ENCODE data around the gene GRB14.

Gene GRB14

DNA sequence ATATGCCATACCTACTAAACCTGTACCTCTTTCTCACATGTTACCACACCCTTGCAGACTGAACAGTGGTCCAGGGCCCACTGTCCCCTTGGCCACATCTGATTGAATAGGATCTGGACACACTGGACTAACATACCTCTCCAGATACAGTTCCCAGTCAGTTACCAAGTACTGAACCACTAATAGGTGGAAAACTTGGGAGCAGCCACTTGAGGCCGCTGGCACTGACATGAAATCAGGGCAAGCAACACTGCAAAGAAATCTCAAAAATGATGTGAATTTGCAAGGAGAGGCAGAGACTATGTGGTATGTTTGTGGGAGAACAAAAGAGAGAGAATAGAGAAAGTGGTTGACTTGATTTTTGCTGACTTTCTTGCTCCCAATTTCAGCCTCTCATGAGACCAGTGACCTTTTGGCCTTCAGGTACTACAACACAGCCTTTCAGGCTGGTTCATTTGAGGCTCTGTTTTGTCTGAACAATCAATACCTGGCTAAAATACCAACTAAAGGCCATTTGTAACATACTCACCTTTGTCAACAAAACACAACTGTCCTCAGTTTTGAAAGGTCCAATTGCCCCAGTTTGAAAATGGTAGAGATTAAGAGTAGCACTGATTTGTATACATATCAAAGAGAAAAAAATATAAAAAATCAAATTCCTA, 7.8 kb downstream of the GRB14 start:
- no peak for DNase-seq (ENCODE audit: low read depth)

DNA sequence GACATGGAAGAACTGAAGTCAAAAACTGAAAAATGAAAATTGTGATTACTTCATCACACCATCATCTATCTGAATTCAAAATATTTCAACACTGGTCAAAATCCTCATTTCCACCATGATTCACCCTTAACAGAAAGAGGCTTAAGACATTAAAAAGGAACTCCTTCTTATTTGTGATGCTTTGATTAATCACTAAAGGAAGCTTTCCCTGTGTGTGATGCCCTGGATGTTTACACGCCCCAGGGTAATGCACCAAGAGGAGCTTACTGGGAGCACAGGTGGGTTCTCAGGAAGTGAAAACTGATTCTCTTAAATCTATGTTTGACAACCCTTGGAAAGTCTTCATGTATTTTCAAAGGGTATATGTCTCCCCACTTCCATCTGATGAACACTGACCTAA, 11.5 kb downstream of the GRB14 start:
- no peak for DNase-seq (ENCODE audit: low read depth)

DNA sequence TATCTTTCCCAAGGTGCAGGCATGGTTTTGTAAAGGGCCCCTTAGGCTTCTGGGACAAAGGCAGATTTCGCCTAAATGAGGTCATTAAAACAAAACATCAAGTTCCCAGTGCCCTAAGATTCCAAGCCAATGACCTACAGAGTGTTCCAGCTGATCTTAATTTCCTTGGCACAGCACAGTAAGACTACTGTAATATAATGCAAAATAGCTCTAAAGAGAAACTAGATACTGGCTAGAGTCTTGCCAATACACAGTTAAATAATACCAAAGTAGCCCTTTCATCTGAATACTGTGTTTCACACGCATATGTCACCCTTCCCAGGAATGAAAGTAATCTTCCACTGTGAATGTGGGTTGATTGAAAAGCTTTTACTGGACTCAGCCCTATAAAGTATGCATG, 14.7 kb downstream of the GRB14 start:
- DNase-seq (ENCODE audit: low read depth): no peak

- DNase-seq (ENCODE audit: low read depth): no peak
Measured at GRCh38 chr2:164605295-164605694, 16.0 kb downstream of the GRB14 start.

DNA sequence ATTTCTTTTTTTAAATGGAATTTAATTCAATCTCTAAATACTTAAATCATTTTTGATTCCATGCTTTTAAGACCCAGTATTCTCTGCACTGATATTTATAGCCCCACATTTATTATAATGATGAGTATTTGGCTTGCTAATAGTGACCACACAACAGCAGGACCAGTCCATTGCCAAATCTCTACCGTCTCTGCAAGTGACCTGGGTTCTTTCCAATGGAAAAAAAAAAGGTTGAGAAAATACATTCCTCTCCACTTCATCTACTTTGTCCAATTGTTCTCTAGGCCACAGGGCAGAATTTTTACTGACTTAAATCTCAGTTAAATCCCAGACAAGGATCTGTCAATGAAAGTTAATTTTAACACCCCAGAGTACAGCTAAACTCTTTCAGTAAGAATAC, 20.5 kb downstream of the GRB14 start:
- no peak for DNase-seq (ENCODE audit: low read depth)

DNA sequence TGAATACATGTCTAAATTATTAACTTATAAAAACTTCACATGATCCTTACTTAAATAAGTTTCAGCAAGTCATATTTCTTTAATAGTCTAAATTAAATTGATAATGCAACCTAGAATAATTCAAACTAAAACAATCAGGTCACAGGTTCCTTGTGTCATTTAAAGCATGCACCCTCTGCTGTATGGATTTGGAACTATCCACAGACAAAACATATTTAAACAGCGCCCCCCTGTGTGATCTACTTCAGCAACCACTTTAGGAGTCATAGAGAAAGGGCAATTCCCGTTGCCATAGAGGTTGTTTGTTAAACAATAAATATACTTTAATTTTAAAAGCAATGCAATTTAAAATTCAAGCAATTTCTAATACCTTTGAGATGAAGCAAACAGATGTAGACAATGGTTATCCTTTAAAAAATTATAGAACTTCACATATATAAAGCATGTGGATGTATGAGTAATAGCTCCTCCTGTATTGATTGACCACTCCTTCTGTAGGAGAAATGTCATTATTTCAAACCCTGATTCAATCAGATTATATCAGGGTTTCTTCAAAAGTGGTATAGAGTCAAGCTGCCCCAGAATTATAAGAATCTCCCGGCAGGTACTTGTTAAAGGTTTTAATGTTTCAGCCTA, 21.2 kb downstream of the GRB14 start:
- no peak for DNase-seq (ENCODE audit: low read depth)

- no peak for DNase-seq (ENCODE audit: low read depth)
Measured at GRCh38 chr2:164597983-164598382, 23.3 kb downstream of the GRB14 start.

DNA sequence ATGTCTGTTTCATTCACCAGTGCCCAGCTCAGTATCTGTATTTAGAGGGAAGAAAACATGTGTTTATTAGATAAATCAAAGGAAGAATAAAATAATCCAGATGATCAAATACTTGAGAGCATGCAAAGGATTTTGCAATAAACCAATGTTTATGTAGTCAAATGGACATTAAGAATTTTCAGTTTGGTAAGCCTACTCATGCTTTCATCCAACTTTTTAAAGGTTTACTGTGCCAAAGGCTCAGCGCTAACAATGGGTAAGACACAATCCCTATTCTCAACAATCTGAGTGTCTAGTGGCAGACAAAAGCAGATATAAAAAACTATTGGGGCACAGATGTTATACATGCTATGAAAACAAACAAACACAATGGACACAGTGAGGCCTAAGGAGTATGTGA, 26.3 kb downstream of the GRB14 start:
- no peak for DNase-seq (ENCODE audit: low read depth)

DNA sequence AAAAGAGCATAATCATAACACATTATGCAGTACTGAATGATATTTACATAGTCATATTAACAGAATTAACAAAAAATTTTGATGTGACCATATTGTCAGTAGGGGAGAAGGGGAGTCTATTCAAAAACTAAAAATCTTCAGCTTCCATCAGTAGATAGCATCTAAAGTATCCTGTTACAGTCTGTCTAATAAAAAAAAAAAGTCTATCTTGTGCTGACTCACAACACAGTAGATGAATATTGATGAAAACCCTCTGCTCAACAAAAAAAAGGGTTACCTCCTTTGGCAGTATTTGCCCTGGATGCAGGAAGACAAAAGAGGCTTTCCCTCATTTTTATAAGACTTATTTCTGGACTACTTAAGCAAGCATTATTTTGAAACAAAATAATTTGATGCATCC, 27.3 kb downstream of the GRB14 start:
- no peak for DNase-seq (ENCODE audit: low read depth)

GRCh38 chr2:164593541-164593940, 27.7 kb downstream of the GRB14 start:
- DNase-seq (ENCODE audit: low read depth): no peak

- DNase-seq (ENCODE audit: low read depth): no peak
Measured at GRCh38 chr2:164589522-164589921, 31.8 kb downstream of the GRB14 start.

GRCh38 chr2:164581050-164581449, 40.2 kb downstream of the GRB14 start:
- no peak for DNase-seq (ENCODE audit: low read depth)

DNA sequence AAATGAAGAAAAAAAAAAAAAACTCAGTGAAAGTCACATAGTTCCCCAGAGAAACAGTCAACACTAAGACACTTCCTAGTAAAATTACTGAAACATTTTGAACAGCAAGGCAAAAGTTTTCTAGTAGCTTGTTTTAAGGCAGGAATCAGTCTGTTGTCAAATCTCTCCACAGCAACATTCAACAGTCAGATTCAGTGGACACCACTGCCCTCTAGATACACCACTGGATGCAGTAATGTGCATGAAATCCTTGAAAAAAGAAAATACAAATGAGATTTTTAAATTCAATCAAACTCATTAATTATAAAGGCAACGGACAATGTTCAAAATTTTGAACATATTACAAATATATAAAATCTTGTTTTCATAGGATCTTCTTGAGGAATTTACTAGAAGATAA, 46.4 kb downstream of the GRB14 start:
- DNase-seq (ENCODE audit: low read depth): no peak

GRCh38 chr2:164570475-164570874, 50.8 kb downstream of the GRB14 start:
- DNase-seq (ENCODE audit: low read depth): no peak

DNA sequence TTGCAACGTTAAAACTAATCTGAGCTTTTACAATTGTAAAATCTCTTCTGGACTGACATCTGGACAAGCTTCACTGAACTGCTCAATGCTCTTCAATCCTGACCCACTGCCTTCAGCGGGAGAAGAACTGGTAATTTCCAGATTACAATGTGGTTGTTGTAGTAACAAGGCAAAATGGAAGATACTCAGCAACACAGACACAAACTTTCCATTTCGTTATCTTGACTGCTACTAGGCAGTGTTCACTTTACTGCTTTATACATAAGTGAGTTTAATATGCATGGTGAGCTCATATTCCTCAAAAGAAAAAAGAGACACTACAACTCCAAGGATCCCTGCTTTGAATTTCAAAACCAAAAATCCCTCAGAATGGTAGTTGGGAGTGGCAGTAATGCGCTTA, 51.9 kb downstream of the GRB14 start:
- DNase-seq (ENCODE audit: low read depth): no peak

GRCh38 chr2:164568317-164568716, 53.0 kb downstream of the GRB14 start:
- no peak for DNase-seq (ENCODE audit: low read depth)

- no peak for DNase-seq (ENCODE audit: low read depth)
Measured at GRCh38 chr2:164567335-164567989, 53.8 kb downstream of the GRB14 start.

DNA sequence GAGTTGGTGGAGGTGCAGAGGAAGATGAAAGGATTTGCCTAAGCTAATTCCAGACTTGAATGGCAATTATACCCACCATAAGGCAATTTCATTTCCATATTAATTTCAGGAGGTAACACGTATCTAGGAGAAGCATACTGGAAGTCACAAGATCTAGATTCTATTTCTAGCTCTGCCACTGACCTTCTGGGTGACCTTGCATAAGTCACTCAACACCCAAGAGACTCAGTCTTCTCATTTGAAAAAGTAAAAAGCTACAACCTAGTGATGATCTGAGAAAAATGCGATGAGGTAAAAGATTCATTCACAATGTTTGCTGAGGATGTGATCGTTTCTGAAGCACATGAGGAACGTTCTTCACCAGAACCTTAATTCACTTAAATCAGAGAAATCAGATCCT, 55.9 kb downstream of the GRB14 start:
- no peak for DNase-seq (ENCODE audit: low read depth)

- DNase-seq (ENCODE audit: low read depth): no peak
Measured at GRCh38 chr2:164562666-164563065, 58.6 kb downstream of the GRB14 start.

DNA sequence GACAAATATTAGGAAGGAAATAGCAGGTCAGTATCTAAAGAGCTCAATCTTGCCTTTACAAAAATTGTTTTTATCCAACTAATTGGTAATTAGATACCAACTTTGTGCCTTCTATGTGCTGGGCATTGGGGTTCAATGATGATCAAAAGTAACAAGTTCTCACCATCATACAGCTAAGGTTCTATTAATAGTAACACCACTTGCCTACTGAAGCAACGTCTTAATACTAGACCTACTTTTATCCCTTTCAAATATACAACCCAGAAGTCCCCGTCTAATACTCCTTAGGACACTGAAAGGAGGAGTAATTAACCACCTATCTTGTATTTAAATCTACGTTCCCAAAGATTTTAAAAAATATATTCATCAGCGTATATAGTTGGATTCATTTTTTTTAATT, 59.3 kb downstream of the GRB14 start:
- no peak for DNase-seq (ENCODE audit: low read depth)

GRCh38 chr2:164561416-164561815, 59.9 kb downstream of the GRB14 start:
- no peak for DNase-seq (ENCODE audit: low read depth)

DNA sequence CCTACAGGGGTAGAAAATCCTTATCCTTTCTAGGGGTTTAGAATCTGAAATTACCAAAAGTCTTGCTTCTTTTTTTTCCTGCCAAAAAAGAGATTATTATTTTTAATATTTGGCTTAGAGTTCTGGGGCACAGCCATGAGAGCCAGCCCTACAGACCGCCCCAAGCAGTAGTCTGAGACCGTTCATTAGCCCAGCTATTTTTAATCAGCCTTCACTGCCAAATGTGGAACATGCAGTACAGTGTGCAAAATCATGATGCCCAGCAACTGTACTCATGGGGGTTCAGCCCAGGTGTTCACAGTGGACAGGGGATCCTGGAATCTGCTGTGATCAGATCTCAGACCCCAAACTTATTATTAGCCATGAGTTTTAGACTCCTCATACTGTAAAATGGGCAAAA, 60.4 kb downstream of the GRB14 start:
- no peak for DNase-seq (ENCODE audit: low read depth)

GRCh38 chr2:164560181-164560792, 61.0 kb downstream of the GRB14 start:
- no peak for DNase-seq (ENCODE audit: low read depth)

All from activated T-cell treated with anti-CD3 and anti-CD28 coated beads for 1 hour (primary cell).